Activated T-helper 9 cell treated with anti-CD3 and anti-CD28 coated beads, Interleukin-2, amount 50 U/mL, for 16 hours (primary cell): Measurements from ENCODE around the gene HDGF.

Experiments
- DNase-seq: peaks from one replicate; pipeline ENCODE4 v3.0.0-alpha.2; 2020; ENCODE audit warnings: low read depth

HDGF gene

DNA sequence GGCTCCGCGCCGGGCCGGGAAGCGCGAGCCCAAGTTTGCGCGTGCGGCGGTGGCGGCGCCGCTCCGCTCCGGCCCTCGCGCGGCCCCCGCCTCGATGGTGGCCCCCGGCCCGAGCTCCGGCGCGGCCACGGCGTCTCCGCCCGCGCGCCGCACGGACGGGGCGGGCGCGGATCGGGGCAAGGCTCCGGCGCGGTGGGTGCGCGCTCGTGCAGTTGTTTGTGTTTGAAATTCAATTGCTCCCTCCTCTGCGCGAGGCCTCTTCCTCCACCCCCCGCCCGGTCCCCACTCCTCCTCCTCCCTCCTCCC, at the start of gene HDGF:
HDGF (minus strand) TSS at position 225 of the 306 bp plus-strand sequence. CDS start 246 bp downstream, outside the sequence.
- DNase-seq, result no peak

DNA sequence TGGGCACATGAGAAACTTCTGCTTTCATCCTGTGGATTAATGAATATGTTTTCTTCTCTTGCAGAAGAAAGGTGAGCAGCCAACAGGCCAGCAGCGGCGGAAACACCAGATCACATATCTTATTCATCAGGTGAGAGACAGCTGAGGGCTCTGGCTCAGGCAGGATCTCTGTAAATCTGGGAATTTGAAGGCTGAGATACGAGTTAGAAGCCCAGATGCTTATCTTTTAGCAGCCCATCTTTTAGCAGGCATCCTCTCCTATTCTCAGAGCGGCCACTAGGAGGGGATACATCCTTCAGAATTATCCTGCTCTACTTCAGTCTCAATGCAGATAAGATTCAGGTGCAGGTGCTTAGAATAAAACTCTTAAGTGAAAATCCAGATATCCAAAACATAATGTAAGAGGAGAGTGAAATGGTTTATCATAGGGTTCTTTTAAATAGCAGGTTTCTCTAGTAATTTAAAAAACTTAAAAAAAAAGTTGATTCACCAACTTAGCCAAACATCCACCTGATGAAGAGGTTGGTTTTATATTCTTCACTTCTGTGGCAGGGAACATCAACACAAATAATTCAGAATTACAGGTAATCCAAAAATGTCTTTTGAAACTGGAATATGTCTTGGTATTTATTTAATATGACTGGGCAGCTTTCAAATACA, 45.9 kb upstream of the HDGF start:
- no peak for DNase-seq

DNA sequence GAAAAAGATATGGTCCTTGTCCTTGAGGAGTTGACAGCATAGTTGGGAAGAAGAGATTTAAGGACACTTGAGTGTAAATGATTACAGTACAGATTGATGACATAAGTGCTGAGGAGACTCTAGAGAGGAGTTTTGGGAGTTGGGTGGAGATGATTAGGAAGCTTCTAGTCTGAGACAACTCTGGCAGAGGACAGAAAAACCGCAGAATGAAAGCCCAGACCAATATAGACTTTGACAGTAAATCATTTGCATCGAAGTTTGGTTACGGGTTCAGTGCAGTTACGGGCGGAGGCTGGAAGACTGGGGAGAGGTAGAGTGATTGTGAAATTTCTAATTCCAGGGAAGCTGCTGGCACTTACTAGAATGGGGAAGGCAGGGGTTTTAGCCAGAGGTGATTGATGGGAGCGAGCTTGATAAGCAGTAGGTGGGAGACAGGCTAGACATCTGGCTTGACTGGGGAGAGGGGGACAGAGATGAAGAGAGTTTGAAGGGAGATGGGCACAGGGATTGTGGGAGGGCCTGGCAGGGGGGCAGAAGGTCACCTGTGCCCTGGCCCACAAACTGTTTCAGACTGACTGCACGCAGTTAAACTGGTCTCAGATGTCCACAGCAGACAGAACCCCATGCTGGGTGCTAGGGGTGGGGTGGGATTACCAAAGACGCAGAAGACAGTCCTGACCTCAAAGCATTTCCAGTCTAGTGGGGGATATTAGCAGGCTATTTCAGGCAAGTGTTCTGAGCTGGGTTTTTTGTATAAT, 45.0 kb upstream of the HDGF start:
- no peak for DNase-seq

DNA sequence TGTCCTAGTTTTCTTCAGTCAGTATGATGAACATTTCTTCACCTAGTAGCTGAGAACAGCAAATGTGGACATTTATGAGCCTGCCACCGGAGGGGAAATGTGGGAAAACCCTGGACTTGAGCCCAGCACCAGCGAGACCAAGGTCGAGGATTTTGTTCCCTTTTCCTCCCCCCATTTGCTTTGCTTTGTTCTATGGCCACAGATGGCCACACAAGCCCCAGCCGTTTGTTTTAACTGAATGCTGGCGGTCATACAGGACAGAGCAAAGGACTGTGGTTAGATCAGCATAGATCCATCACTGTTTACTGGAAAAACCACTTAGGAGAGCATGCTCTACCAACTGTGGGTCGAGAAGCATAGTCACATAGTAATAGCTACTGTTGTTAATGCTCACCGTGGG, 44.3 kb upstream of the HDGF start:
- DNase-seq, result no peak

DNA sequence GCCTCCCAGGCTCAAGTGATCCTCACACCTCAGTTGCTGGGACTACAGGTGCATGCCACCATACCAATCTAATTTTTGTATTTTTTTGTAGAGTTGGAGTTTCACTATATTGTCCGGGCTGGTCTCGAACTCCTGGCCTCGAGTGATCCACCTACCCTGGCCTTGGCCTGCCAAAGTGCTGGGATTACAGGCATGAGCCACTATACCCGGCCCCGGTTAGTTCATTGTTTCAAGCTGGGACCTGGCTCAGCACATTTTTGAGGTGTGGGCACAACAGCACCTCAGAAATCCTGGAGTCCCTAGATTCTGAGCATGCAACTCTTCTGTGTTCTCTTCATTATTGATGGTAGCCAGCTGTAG, 43.9 kb upstream of the HDGF start:
- DNase-seq, result no peak

DNA sequence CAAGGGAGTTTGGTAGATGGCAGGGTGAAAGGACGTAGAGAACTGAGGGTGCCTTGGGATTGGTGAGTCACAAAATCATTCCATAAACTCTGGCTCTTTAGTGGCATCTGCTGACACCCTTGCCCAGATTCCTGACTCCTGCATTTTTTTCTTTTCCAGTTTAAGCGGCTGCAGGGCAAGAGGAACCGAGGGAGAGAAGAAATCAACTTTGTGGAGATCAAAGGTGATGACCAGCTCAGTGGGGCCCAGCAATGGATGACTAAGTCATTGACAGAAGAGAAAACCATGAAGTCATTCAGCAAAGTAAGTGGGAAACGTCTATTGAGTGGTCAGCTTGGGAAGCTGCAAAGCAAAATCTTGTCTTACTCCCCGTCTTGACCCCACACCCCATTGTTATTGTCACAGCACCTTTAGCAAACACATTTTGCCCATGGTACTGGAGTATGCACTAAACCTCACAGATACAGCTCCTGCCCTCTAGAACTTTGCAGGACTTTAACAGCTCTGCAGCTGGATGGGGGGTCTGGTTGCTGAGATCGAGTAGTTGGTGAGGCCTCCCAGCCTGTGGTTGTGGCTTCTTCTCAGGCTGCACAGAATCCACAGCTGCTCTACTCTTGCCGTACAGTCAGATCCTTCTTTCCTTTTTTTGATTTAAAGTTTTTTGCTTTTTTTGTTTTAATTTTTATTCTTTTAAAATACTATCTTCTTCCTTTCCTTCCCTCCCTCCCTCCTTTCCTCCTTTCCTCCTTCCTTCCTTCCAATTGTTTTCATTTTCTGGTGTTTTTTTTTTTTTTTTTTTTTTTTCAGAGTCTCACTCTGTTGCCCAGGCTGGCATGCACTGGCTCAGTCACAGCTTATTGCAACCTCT, 43.3 kb upstream of the HDGF start:
- no peak for DNase-seq

DNA sequence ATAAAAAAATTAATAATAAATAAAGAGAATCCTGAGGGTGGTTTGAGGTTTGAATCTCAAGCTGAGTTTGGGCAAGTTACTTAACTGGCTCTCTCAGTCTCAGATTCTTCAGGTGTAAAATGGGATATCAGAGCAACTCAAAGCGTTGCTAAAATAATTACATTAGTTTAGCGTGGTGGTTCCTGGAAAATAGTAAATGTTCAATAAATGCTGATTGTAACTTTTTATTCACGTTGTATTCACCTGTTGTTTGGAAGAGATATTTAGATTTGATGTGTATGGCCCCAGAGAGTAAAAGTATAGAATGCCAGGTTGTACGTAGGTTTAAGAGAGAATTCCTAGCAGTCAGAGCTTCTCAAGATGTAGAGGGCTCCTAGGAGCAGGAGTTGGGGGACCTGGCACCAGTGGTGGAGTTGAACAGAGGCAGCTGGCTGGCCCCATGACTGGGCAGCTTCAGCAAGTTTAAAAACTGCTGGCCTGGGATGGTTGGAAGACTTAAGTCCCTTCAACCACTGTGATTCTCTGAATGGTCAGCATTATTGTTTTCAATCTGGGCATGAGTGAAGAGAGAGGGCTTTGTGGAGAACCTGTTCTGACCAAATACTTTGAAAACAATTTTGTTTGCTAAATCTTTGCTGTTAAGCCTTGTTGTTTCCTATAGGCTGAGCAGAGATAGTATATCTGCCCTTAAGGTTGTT, 38.3 kb upstream of the HDGF start:
- no peak for DNase-seq

DNA sequence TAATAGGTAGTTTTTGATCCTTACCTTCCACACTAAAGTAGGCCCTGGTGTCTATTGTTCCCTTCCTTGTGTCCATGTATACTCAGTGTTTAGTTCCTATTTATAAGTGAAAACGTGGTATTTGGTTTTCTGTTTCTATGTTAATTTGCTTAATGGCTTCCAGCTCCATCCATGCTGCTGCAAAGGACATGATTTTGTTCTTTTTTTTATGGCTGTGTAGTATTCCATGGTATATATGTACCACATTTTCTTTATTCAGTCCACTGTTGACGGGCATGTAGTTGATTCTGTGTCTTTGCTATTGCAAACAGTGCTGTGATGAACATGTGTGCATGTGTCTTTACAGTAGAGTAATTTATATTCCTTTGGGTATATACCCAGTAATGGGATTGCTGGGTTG, 36.7 kb upstream of the HDGF start:
- DNase-seq, result no peak

DNA sequence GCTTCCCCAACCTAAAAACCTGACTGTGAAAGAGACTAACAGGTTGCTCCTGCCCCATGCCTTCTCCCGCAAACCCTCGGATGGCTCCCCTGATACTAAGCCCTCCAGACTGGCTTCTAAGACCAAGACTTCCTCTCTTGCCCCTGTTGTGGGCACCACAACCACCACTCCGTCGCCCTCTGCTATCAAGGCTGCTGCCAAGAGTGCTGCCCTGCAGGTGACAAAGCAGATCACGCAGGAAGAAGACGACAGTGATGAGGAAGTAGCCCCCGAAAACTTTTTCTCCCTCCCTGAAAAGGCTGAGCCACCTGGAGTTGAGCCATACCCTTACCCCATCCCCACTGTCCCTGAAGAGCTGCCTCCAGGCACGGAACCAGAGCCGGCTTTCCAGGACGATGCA, 35.2 kb upstream of the HDGF start:
- no peak for DNase-seq

DNA sequence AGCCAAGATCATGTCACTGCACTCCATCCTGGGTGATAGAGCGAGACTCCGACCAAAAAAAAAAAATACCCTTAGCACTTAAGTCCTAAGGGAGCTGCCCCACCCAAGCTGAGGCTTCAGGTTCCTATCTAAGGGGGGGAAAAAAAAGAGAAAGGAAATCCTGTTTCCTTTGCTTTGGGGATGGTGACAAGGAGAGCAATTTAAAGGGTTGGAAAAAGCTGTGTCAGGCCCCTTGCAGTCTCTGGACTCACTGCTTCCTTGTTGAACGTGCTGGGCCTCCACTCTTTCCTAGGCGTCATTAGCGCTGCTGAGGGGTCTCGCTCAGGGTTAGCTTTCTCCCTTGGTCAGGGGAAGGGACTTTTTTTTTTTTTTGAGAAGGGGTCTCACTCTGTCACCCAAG, 34.0 kb upstream of the HDGF start:
- no peak for DNase-seq

DNA sequence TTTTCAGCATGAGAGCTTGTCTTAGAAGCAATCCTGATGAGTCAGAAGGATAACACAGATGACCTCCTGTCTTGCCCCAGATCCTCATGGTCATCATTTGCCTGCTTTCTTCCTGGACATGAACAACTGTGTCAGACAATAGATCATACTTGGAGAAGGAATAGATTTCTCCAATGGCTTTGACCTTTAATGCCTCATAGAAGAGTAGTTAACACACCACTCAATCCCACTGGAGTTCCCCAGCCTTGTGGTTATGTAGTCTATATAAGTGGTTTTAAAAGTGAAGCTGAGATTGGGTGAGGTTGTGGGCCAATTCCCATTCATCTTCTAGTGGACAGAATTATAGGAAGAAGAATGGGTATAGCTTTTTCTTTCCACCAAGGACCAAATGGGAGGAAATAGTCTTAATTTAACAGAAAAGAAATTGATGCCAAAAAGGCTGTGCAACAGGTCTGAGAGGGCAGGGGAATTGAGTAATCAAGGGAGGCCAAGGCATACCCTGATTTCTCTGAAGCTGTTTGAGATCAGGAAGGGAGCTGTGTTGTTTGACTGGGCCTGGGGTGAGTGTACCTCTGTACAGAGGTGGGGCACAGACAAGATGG, 30.2 kb upstream of the HDGF start:
- DNase-seq, result no peak

DNA sequence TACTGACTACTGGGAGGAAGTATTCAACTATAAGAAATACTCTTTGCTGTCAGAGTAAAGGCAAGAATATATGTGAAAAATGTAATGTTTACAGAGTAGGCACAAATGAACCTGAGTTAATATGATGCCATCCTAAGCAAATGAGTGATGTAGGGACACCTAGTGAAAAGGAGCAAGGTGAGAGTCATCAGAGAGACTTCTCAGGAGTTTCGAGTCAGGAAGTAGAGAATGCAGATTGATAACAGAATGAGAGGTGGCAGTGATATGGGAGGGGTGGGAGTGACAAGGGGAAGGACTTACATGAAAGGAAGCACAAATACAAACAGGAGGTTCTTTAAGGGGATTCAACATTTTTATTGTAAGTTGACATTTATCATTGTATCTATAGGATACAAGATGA, 26.1 kb upstream of the HDGF start:
- no peak for DNase-seq

DNA sequence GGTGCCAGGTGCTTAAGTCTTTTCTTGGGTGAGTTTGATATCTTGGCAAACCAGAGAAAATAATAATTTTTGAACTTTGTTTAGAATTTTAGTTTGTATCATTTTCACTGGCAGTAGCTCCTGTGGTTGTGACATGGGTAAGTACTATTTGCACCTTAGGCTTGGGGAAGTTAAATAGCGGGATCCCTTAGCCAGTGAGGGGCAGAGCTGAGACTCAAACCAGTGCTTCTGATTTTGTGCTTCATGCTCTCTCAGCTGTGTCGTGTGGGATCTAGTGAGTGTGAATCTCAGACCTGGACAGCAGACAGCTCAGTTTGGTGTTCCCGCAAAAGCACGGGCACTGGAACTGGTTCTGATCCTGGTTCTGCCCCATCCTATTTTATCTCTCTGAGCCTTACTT, 25.5 kb upstream of the HDGF start:
- no peak for DNase-seq

DNA sequence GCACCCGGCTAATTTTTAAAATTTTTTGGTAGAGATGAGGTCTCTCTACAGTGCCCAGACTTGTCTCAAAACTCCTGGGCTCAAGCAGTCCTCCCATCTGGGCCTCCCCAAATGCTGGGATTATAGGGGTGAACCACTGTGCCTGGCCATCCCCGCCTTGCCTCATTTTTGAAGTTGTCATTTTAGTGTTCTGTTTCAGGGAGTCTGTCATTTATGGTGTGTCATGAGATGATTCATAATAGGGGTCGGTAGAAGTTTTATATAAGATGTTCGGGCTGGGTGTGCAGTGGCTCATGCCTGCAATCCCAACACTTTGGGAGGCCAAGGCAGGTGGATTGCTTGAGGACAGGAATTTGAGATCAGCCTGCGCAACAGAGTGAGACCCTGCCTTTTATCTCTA, 24.3 kb upstream of the HDGF start:
- DNase-seq, result no peak

DNA sequence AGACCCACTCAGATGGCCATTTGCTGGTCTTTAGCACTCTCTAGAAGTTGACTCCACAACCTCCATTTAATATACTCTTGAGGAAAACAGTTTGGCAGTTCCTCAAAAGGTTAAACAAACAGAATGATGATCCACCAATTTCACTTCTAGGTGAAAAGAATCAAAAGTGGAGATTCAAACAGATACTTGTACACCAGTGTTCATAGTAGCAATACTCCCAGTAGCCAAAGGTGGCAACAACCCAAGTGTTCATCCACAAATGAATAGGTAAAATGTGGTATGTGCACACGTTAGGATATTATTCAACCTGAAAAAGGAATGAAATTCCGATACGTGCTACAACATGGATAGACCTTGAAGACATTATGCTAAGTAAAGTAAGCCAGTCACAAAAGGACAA, 22.1 kb upstream of the HDGF start:
- no peak for DNase-seq

DNA sequence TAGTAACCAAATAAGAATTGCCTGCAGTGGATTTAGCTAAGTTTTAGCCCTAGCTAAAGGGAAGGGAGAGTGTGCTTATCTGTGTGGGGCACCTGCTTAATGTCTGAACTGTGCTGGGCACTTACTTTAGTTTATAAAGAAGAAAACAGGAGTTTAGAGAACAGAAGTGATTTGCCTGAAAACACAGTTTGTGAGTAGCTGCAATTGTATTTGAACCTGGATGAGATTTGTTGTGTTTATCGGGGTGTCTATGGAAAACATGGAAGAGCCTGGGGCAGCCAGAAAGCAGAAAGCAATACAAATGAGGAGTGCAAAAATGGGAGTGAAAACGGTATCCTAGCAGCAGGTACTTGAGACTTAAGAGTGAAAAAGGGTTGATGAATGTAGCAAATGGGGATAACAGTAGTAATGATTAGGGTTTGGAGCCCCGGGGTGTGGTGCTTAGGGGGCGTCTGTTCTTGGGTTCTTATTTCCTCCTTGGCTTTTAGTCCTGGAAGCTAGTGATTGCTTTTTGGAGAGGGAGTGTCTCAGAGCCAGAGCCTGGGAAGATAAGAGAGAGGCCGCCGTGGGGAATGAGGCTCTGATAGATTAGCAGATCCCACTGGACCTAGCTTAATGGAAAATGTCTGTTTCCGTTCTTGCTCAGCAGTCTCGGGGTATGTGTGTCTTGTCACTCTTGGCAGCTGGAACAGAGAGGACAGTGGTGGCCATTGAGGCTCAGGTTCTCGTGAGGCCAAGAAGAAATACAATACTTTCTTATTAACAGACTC, 21.4 kb upstream of the HDGF start:
- no peak for DNase-seq

DNA sequence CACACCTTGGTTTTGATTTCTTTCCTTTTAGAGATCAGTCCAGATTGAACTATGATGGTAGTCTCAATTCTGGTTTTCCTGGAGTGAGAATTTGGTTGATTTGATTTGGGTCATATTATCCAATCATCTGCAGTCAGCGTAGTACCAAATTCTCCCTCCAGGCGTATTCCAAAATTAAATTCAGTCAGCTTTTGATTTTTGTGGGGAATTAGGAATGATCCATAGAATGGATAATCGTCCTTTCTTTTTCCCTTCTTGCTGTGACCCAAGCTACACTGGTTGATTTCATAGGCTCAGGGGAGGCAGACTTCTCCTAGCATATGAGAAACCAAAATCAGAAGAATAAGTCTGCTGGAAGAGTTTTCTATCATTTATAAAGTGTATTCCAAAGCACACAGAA, 20.7 kb upstream of the HDGF start:
- DNase-seq, result no peak

DNA sequence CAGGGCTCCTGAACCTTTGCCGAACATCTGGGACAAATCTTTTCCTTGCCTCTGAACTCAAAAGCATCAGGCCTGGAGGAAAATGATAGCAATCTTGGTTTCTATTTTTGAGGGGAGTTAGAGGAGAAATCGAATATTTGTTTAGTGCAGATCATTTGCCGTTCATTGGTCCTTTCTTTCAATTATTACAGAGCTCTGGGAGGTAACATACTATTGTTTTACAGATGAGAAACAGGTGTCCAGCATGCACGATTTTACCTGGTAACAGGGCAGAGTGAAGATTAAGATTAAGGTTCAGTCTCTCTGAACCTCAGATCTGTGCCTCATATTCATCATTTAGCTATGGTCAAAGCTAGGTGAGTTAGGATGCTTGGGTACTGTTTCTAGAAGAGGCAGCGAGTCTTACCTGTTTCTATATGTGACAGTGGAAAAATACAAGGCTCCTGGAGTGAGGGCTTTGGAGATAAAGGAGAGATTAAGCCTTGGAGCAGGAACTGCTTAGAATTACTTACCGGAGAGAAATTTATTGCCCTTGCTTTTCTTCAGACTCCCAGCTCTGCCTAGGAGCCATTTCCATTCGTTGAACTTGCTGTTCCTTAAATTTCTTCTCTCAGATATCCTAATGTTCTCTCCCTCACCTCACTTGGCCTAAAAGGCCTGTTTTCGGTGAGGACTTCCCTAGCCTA, 17.3 kb upstream of the HDGF start:
- no peak for DNase-seq

DNA sequence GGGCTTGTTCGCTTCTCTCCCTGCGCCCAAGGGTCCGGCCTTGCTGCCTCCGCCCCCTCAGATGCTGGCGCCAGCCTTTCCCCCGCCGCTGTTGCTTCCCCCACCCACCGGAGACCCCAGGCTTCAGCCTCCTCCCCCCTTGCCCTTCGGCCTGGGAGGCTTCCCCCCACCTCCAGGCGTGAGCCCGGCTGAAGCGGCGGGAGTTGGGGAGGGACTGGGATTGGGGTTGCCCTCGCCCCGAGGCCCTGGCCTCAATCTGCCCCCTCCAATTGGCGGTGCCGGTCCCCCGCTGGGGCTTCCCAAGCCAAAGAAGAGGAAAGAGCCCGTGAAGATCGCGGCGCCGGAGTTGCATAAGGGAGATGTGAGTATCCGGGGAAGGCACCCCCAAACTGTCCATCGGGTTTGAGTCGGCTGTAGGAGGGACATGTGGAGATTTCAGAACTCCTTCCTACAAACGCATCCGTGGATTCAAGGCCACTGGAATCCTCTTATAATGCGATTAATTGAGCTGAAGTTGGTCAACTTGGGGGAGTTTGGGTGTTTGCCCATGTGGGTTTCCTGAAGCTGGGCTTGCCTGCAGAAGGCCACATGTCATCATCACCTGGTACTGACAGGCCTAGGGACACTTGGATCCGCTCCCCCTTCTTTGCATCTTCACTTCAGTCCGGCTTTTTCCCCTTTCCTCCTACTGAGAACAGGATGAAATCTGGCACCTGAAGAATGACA, 16.6 kb upstream of the HDGF start:
- DNase-seq, result no peak
